Ascending aorta (tissue), 2 donors: ENCODE measurements around the gene POLR1E. TPM values are rescaled to one million over a fixed set of nuclear protein-coding genes. Genes with fewer than 3 reads are reported as not detected.

ENCODE experiments used
- DNase-seq, 2 donors: peaks; one replicate each; pipeline ENCODE4 v3.0.0-alpha.2; 2019; ENCODE audit warnings: low spot score in 2 of 2
- H3K27ac ChIP-seq, 2 donors: fragments of 200-600 bp; sonication (generic); one replicate each; pipeline ENCODE4 v1.5.1; 2016 to 2017; ENCODE audit warnings: mild to moderate bottlenecking in 1 of 2
- H3K27me3 ChIP-seq: fragments of 200-600 bp; sonication (generic); one replicate; pipeline ENCODE4 v1.5.1; 2017
- H3K36me3 ChIP-seq, 2 donors: fragments of 200-600 bp; sonication (generic); one replicate each; pipeline ENCODE4 v1.5.1; 2016
- H3K4me1 ChIP-seq, 2 donors: fragments of 200-600 bp; sonication (generic); one replicate each; pipeline ENCODE4 v1.5.1; 2016 to 2017; ENCODE audit warnings: mild to moderate bottlenecking in 1 of 2
- H3K4me3 ChIP-seq, 2 donors: fragments of 200-600 bp; sonication (generic); one replicate each; pipeline ENCODE4 v1.5.1; 2016 to 2017; ENCODE audit warnings: mild to moderate bottlenecking in 1 of 2
- H3K9me3 ChIP-seq, 2 donors: fragments of 200-600 bp; sonication (generic); one replicate each; pipeline ENCODE4 v1.5.1; 2016
- intact Hi-C: fragments of 100-400 bp; cut with DNase I; formaldehyde crosslinking; loops from one replicate; pipeline ENCODE4 v1.15.1; 2023
- total RNA-seq: library from RNA; depleted of rRNA; stranded (reverse); fragments of >200 nt; gene quantifications from one replicate; pipeline ENCODE4 v1.1.0, GENCODE V29; 2016
- TF ChIP-seq, protein P1 (sequence below), 3 experiments: fragments of 200-600 bp in 2 of 3; fragments of 450-650 bp in 1 of 3; sonication (generic) in 2 of 3; IDR thresholded peaks; one replicate each; pipeline ENCODE4 v1.5.1; 2016 to 2019; ENCODE audit warnings: antibody characterized with exemption in 3 of 3, mild to moderate bottlenecking in 1 of 3, moderate library complexity in 1 of 3

Gene POLR1E
- total RNA-seq, 1 donor from 2014 or later = 18.0 TPM

DNA sequence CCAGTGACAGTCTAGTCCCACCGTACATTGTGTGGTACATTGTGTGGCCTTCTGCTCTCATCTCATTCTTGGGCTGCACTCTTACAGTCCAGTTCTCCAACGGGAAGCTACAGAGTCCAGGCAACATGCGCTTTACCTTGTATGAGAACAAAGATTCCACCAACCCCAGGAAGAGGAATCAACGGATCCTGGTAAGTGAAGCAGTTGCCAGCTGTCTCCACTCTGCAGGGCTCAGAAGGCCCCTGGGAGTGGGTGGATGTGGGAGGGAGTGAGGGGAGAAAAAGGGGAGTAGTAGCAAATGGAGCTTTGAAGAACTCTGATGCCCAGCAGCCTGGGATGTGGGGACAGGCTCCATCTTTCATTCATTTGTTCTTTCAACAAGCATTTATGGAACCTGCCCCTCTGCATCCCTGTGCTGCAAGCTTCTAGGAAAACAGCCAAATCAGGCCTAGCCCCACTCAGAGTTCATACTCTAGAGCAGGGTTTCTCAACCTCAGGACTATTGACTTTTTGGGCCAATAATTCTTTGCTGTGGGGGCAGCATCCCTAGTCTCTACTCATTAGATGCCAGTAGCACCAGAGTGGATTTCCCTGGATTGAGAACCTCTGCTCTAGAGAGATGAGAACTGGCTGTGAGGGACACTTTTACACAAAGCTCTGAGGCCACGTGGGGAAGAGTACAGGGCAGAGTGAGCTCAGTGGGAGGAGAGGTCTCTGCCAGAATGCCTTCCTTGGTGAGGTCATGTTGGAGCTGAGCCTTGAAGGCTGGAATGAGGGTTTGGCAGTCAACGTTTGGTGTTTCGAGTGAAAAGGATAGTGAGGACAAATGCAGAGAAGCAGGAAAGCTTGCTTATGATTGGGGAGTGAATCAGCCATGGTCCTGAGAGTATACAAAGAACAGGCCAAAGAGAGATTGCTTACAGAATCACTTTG lies 1.1 kb downstream of the POLR1E start:
- intact Hi-C loops = loop anchor here (1.0 to 5.0 kb wide), 3 partner anchors 65 to 905 kb away; partner anchors contain the start of genes ALDH1B1, DCAF10 and GRHPR

DNA sequence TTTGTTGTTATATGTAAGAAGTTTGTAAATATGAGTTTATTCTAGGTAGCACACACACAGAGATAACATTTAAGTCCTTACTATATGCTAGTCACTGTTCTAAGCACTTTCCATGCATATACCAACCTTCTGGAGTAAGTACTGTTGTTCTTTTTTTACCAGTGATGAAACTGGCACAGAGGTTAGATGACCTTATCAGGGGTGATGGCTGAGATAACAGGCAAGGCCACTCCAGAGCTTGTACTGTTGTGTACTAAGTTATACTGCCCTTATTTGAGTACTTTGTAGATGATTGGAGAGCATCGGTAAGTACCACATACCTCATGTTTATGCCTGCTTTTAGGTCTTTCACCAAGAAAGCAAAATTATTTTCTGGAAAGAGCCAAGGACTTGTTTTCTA lies 6.2 kb downstream of the POLR1E start:
- peaks cover 5 to 18% of the 10 kb centered on the region in 2 donors for H3K4me1 ChIP-seq
- TF ChIP-seq, protein P1, sequence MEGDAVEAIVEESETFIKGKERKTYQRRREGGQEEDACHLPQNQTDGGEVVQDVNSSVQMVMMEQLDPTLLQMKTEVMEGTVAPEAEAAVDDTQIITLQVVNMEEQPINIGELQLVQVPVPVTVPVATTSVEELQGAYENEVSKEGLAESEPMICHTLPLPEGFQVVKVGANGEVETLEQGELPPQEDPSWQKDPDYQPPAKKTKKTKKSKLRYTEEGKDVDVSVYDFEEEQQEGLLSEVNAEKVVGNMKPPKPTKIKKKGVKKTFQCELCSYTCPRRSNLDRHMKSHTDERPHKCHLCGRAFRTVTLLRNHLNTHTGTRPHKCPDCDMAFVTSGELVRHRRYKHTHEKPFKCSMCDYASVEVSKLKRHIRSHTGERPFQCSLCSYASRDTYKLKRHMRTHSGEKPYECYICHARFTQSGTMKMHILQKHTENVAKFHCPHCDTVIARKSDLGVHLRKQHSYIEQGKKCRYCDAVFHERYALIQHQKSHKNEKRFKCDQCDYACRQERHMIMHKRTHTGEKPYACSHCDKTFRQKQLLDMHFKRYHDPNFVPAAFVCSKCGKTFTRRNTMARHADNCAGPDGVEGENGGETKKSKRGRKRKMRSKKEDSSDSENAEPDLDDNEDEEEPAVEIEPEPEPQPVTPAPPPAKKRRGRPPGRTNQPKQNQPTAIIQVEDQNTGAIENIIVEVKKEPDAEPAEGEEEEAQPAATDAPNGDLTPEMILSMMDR (IDR thresholded peaks at IDR 0.05) = no peak
- H3K9me3 ChIP-seq = no peaks in the 10 kb centered on the region
- H3K27me3 ChIP-seq = no peaks in the 10 kb centered on the region
- no peak for DNase-seq
- H3K27ac ChIP-seq = no peak overlapping the region
- intact Hi-C loops = no loop called here
- H3K36me3 ChIP-seq = peaks cover 18 to 44% of the 10 kb centered on the region in 2 donors
- no peak overlapping the region for H3K4me3 ChIP-seq

More for the DNA sequence above, 1.1 kb downstream of the POLR1E start:
- H3K27ac ChIP-seq = peak overlapping the region; percentile 88 to 94
- no peaks in the 10 kb centered on the region for H3K27me3 ChIP-seq
- TF ChIP-seq, protein P1 (IDR thresholded peaks at IDR 0.05) = no peak
- peaks cover 4 to 22% of the 10 kb centered on the region in 2 donors for H3K36me3 ChIP-seq
- H3K4me1 ChIP-seq = peaks cover 12 to 19% of the 10 kb centered on the region in 2 donors
- no peaks in the 10 kb centered on the region for H3K9me3 ChIP-seq
- peak overlapping the region; percentile 53 to 88 for H3K4me3 ChIP-seq
- peak; percentile 33 to 92 for DNase-seq

DNA sequence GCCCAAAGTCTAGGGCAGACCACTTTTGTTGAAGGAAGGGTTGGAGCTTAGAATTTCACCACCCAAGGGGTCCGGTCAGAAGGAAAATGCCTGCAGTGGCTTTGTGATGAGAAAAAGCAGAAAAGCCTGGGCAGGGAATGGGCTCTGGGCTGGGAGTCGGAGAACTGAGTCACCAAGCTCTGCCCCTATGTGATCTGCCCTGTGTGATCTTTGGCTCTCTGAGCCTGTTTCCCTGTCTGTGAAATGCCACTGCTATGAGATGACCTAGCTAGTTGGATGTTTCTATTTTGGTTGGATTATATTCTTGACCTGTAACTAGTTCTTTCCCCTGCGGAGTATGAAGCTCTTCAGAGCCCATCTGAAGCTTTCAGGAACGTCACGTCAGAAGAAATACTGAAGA lies 9.8 kb downstream of the POLR1E start:
- peak in 1 of 2 donors; percentile 71 for DNase-seq
- Histone ChIP-seq H3K36me3 (peaks cover 30 to 62% of the 10 kb centered on the region in 2 donors), H3K27ac (peak overlapping the region; percentile 40 to 86), H3K4me3 (no peak overlapping the region), H3K9me3 (no peaks in the 10 kb centered on the region), H3K4me1 (peaks cover 4 to 9% of the 10 kb centered on the region in 2 donors), H3K27me3 (no peaks in the 10 kb centered on the region)
- TF ChIP-seq, protein P1 (IDR thresholded peaks at IDR 0.05) = no peak
- intact Hi-C loops = no loop called here

DNA sequence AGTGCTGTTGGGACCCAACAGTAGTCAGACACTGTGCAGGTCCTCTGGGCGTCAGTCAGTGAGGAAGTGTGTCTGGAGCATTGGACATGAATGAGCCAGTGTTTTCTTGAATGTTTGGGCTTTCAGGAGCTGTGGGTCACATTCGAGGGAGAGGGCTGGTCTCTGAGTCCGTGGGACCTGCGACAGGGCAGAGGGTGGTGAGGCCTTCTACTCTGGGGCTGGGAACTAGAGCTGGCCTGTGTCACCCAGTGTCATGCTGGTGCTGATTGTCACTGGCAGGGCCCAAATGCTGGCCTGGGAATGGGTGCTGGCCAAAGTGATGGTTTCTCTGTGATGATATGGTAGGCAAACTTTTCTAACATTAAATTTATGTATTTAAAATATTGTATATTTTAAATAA lies 10.3 kb downstream of the POLR1E start:
- intact Hi-C loops = no loop called here
- peak in 1 of 2 donors; percentile 46 for DNase-seq
- peaks cover 34 to 61% of the 10 kb centered on the region in 2 donors for H3K36me3 ChIP-seq

DNA sequence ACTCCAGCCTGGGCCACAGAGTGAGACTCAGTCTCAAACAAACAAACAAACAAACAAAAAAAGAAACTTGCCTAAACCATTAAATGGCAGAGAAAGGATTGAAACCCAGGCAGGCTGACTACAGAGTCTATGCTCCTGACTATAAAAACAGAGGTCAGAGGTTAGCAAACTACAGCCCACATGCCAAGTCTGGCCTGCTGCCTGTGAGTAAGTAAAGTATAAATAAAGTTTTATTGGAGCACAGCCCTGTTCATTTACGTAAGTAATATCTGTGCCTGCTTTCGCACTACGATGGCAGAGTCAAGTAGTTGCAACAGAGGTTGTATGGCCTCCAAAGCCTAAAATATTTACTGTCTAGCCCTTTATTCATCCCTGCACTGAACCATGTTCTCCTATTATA lies 11.6 kb downstream of the POLR1E start:
- Histone ChIP-seq H3K27me3 (no peaks in the 10 kb centered on the region), H3K4me1 (peaks cover 4 to 9% of the 10 kb centered on the region in 2 donors), H3K9me3 (no peaks in the 10 kb centered on the region), H3K36me3 (peaks cover 46 to 64% of the 10 kb centered on the region in 2 donors), H3K27ac (no peak overlapping the region), H3K4me3 (no peak overlapping the region)
- intact Hi-C loops = no loop called here
- DNase-seq = no peak
- TF ChIP-seq, protein P1 (IDR thresholded peaks at IDR 0.05) = no peak

More for the DNA sequence above, 10.3 kb downstream of the POLR1E start:
- H3K9me3 ChIP-seq = no peaks in the 10 kb centered on the region
- H3K27me3 ChIP-seq = no peaks in the 10 kb centered on the region
- TF ChIP-seq, protein P1 (IDR thresholded peaks at IDR 0.05) = no peak
- H3K27ac ChIP-seq = peak overlapping the region; percentile 40 to 86
- H3K4me3 ChIP-seq = no peak overlapping the region
- H3K4me1 ChIP-seq = peaks cover 4 to 9% of the 10 kb centered on the region in 2 donors
